Endothelial cell of umbilical vein (primary cell): ENCODE measurements around the gene TUFM. TPM values are rescaled to one million over a fixed set of nuclear protein-coding genes. Genes with fewer than 3 reads are reported as not detected.

Source experiments
- BruUV-seq: library from RNA; stranded (reverse); fragments of 400-500 nt; replicated peaks from 2 replicates; lab custom pipeline; 2021; lab: Mats Ljungman, UMichigan
- CTCF ChIA-PET: fragments of 300-600, 350-600 bp; sonication (Branson Sonifier 250); formaldehyde crosslinking; loops from one replicate; lab custom pipeline; 2021; ENCODE audit warnings: antibody characterized with exemption, inconsistent platforms; lab: Charles Lee
- POLR2A ChIA-PET: fragments of 300-600, 350-600 bp; sonication (Branson Sonifier 250); formaldehyde crosslinking; loops from one replicate; lab custom pipeline; 2021; ENCODE audit warnings: antibody characterized with exemption, inconsistent platforms; lab: Charles Lee
- DNase-seq: peaks from one replicate; pipeline ENCODE4 v3.0.0-alpha.2; 2011; ENCODE audit warnings: low read depth, low spot score
- FAIRE-seq: peaks from 2 replicates; lab custom pipeline; 2011; peaks lifted over from hg19 to GRCh38; lab: Jason Lieb, UNC
- H2AFZ ChIP-seq: 2 replicates; pipeline ENCODE4 v1.6.0; 2012; ENCODE audit warnings: low read depth, low read length, control low read depth, inconsistent platforms
- H3K27ac ChIP-seq: 2 replicates; pipeline ENCODE4 v1.5.1; 2011; ENCODE audit warnings: low read depth, mild to moderate bottlenecking, control low read depth, low read length, moderate library complexity; ENCODE audit not compliant: insufficient read depth
- H3K27me3 ChIP-seq, 2 experiments: 2 replicates each; pipeline versions ENCODE4 v1.6.0 to v1.6.1; 2011; ENCODE audit warnings: low read length in 2 of 2, mixed read lengths in 1 of 2; ENCODE audit not compliant: control insufficient read depth in 2 of 2, insufficient read depth in 2 of 2
- H3K36me3 ChIP-seq, 2 experiments: 2 replicates in 1 of 2; 3 replicates in 1 of 2; pipeline ENCODE4 v1.5.1; 2011; ENCODE audit warnings: low read length in 2 of 2, mild to moderate bottlenecking in 1 of 2, moderate library complexity in 1 of 2; ENCODE audit not compliant: control insufficient read depth in 2 of 2, insufficient read depth in 2 of 2; ENCODE audit errors: extremely low read depth in 1 of 2
- H3K4me1 ChIP-seq: 3 replicates; pipeline ENCODE4 v1.5.1; 2011; ENCODE audit warnings: mild to moderate bottlenecking, low read length; ENCODE audit not compliant: control insufficient read depth, insufficient read depth; ENCODE audit errors: extremely low read depth
- H3K4me2 ChIP-seq: 2 replicates; pipeline ENCODE4 v1.6.1; 2011; ENCODE audit warnings: low read length, control low read depth, mixed read lengths; ENCODE audit not compliant: insufficient read depth
- H3K4me3 ChIP-seq, 3 experiments: fragments of 200-600 bp in 1 of 3; sonication (generic), shearing (Covaris generic) in 1 of 3; replicated peaks in 1 of 3; 2 replicates each; pipeline ENCODE4 v1.5.1; 2011 to 2016; ENCODE audit warnings: control low read depth in 3 of 3, low read length in 3 of 3, mild to moderate bottlenecking in 2 of 3, inconsistent platforms in 1 of 3, low read depth in 1 of 3, moderate library complexity in 1 of 3; ENCODE audit not compliant: insufficient read depth in 1 of 3
- H3K79me2 ChIP-seq: 2 replicates; pipeline ENCODE4 v1.6.0; 2012; ENCODE audit warnings: low read length, inconsistent platforms; ENCODE audit not compliant: control insufficient read depth, insufficient read depth
- H3K9ac ChIP-seq: replicated peaks from 2 replicates; pipeline ENCODE3; 2011; ENCODE audit warnings: low read length, control low read depth; ENCODE audit not compliant: insufficient read depth; ENCODE audit errors: extremely low read depth
- H3K9me1 ChIP-seq: replicated peaks from 3 replicates; pipeline ENCODE4 v1.6.0; 2011; ENCODE audit warnings: mild to moderate bottlenecking, low read length; ENCODE audit not compliant: control insufficient read depth, insufficient read depth; ENCODE audit errors: extremely low read depth
- H3K9me3 ChIP-seq: replicated peaks from 2 replicates; pipeline ENCODE4 v1.5.1; 2012; ENCODE audit warnings: low read length, inconsistent platforms; ENCODE audit not compliant: control insufficient read depth, insufficient read depth
- H4K20me1 ChIP-seq: replicated peaks from 2 replicates; pipeline ENCODE3; 2011; ENCODE audit warnings: mild to moderate bottlenecking, low read length; ENCODE audit not compliant: control insufficient read depth, insufficient read depth; ENCODE audit errors: extremely low read depth
- EZH2 ChIP-seq: IDR thresholded peaks from 2 replicates; pipeline ENCODE4 v1.6.1; 2012; ENCODE audit warnings: borderline replicate concordance, low read depth, mild to moderate bottlenecking, moderate library complexity, low read length, inconsistent platforms; ENCODE audit not compliant: severe bottlenecking
- FOS ChIP-seq: IDR thresholded peaks from 2 replicates; pipeline ENCODE4 v1.6.1; 2011; ENCODE audit warnings: mild to moderate bottlenecking, low read length, moderate library complexity, borderline replicate concordance; ENCODE audit not compliant: insufficient read depth
- GATA2 ChIP-seq: IDR thresholded peaks from 2 replicates; pipeline ENCODE4 v1.7.0; 2011; ENCODE audit warnings: low read depth, mild to moderate bottlenecking, moderate library complexity, mixed read lengths, low read length; ENCODE audit not compliant: insufficient read length, insufficient read depth
- JUN ChIP-seq: IDR thresholded peaks from 2 replicates; pipeline ENCODE4 v1.6.1; 2011; ENCODE audit warnings: borderline replicate concordance, low read depth; ENCODE audit not compliant: insufficient read length, insufficient read depth
- MYC ChIP-seq: IDR thresholded peaks from one replicate; pipeline ENCODE4 v1.6.1; 2011; ENCODE audit warnings: mild to moderate bottlenecking, low read depth, low read length
- POLR2A ChIP-seq: IDR thresholded peaks from 2 replicates; pipeline ENCODE4 v1.6.1; 2012; ENCODE audit warnings: low read depth, mild to moderate bottlenecking, control low read depth, low read length
- POLR2AphosphoS5 ChIP-seq: IDR thresholded peaks from 2 replicates; pipeline ENCODE4 v1.6.1; 2012; ENCODE audit warnings: low read depth, mild to moderate bottlenecking, control low read depth, low read length, moderate library complexity; ENCODE audit not compliant: insufficient read depth
- dilution Hi-C: fragments of 300-500 bp; cut with MboI; formaldehyde crosslinking; loops from one replicate; pipeline ENCODE4 v1.15.0; 2019; ENCODE audit warnings: low sequenced_read_pairs; ENCODE audit not compliant: extremely low pct_ligation_motif_present
- intact Hi-C: fragments of 100-400 bp; cut with micrococcal nuclease; formaldehyde crosslinking; loops from one replicate; pipeline ENCODE4 v1.10.0; 2022
- polyA plus RNA-seq, 4 experiments: library from polyadenylated mRNA; depleted of rRNA in 3 of 4; stranded (reverse) in 3 of 4; unstranded in 1 of 4; fragments of >200 nt; gene quantifications; 2 replicates each; pipeline versions ENCODE4 v1.2.1 to v1.2.3, GENCODE V29; 2011 to 2012; ENCODE audit warnings: missing spikeins in 1 of 4
- total RNA-seq: library from RNA; stranded (reverse); gene quantifications from 2 replicates; pipeline ENCODE4 v1.2.3, GENCODE V29; 2021
- TF ChIP-seq, protein P1 (sequence below), 2 donors: IDR thresholded peaks; 1 replicate in 1 of 2; 2 replicates in 1 of 2; pipeline ENCODE4 v1.5.1; 2011; ENCODE audit warnings: low read length in 2 of 2, mild to moderate bottlenecking in 2 of 2, moderate library complexity in 2 of 2, control low read depth in 1 of 2, inconsistent platforms in 1 of 2, low read depth in 1 of 2; ENCODE audit not compliant: insufficient read depth in 1 of 2; ENCODE audit errors: extremely low read depth in 1 of 2
- TF ChIP-seq, protein P2 (sequence below): IDR thresholded peaks from 2 replicates; pipeline ENCODE4 v1.6.1; 2011; ENCODE audit not compliant: insufficient read depth, insufficient read length

Gene TUFM
- total and polyA plus RNA-seq, 2 donors (not counting 3 experiments of a cell fraction or from before 2014, with no cell fraction given) = 186 to 227 TPM

DNA sequence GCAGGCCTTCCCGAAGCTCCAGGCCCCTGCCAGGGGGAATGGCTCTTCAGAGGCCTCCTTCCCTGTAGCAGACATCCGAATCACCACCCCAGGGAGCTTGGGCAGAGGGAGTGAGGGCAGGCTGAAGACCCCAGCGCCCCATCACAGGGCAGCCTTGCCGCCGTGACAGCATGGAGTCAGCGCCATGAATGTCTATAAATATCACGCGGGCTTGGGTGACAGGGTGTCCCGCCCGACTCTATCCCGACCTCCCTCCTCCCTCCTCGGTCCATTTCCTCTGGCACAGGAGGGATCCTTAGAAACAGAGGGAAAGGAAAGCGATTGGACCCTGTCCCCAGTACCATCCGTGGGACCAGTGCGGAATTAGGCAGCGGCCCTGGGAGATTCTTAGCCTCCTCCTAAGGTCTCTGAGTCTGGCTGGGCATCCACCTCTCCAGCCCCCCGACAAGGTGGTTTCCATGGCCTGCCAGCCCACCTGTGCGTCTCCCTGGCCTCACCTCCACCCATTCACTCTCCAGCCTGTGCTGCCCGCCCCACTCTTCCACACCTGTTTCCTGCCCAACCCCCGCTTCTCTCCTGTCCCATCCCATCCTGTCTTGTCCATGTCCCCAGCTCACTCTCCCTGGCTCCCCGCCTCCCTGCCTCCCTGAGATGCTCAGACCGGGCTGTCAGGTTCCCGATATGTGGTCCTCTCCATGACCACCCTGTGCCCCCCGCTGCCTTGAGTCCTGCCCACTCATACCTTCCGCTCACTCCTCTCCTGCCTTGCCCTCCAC, 37.3 kb upstream of the TUFM start:
- Histone ChIP-seq H3K36me3 (no peaks in the 10 kb centered on the region), H3K9ac (no peak overlapping the region), H3K4me1 (peaks cover 12% of the 10 kb centered on the region), H3K9me3 (no peaks in the 10 kb centered on the region), H3K27ac (no peak overlapping the region), H2AFZ (no peak overlapping the region), H3K4me3 (no peak overlapping the region), H3K79me2 (no peaks in the 10 kb centered on the region), H3K9me1 (no peaks in the 10 kb centered on the region), H3K4me2 (no peak overlapping the region), H4K20me1 (no peaks in the 10 kb centered on the region), H3K27me3 (no peaks in the 10 kb centered on the region)
- CTCF ChIA-PET = interaction anchor here (0.9 kb wide), 1 partner anchor 62 kb away, joined by 3 read pairs; no protein-coding TSS in a partner anchor
- no peak for DNase-seq
- BruUV-seq = no TSS peak
- POLR2A ChIA-PET = no interaction called here
- dilution Hi-C loops = no loop called here
- FAIRE-seq = no peak
- intact Hi-C loops = no loop called here
- no peak for TF ChIP-seq POLR2AphosphoS5
- TF ChIP-seq, protein P1, sequence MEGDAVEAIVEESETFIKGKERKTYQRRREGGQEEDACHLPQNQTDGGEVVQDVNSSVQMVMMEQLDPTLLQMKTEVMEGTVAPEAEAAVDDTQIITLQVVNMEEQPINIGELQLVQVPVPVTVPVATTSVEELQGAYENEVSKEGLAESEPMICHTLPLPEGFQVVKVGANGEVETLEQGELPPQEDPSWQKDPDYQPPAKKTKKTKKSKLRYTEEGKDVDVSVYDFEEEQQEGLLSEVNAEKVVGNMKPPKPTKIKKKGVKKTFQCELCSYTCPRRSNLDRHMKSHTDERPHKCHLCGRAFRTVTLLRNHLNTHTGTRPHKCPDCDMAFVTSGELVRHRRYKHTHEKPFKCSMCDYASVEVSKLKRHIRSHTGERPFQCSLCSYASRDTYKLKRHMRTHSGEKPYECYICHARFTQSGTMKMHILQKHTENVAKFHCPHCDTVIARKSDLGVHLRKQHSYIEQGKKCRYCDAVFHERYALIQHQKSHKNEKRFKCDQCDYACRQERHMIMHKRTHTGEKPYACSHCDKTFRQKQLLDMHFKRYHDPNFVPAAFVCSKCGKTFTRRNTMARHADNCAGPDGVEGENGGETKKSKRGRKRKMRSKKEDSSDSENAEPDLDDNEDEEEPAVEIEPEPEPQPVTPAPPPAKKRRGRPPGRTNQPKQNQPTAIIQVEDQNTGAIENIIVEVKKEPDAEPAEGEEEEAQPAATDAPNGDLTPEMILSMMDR (IDR thresholded peaks at IDR 0.05; ENCODE audit: extremely low read depth in 1 of 2, insufficient read depth in 1 of 2, low read depth in 1 of 2, low read length in 2 of 2) = no peak

DNA sequence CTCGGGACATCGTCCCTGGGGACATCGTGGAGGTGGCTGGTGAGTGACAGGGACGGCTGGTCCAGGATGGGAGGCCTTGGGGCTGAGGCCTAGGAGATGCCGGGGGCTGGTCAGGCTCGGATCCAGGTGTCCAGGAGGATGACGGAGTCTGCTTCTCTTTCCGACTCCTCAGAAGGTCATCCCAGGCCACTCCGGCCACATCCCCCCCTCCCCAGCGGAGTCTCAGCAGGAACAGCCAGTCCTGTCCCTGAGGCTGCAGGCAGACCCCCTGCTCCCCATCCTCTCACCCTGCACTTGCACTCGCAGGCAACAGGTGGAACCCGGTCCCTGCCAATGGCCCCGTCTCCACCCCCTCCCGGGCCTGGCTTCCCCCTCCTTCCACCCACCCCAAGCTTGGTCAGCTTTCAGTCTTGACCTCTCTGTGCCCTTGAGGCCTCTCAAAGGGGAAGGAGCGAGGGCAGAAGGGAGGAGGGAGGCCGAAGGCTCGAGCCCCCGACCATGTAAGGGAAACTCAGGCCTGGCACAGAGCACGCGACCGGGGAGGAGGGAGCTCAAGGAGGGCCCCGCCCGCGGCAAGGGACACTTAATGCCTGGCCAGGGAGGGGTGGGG, 36.5 kb upstream of the TUFM start:
- H3K27me3 ChIP-seq = no peaks in the 10 kb centered on the region
- no peak overlapping the region for H3K4me3 ChIP-seq
- no TSS peak for BruUV-seq
- CTCF ChIA-PET = interaction anchor here (0.9 kb wide), 1 partner anchor 63 kb away, joined by 3 read pairs; no protein-coding TSS in a partner anchor
- no peaks in the 10 kb centered on the region for H4K20me1 ChIP-seq
- FAIRE-seq (no peak), DNase-seq (no peak)
- POLR2A ChIA-PET = no interaction called here
- intact Hi-C loops (no loop called here), dilution Hi-C loops (no loop called here)
- H3K79me2 ChIP-seq = no peaks in the 10 kb centered on the region
- no peaks in the 10 kb centered on the region for H3K36me3 ChIP-seq
- TF ChIP-seq POLR2A = no peak
- TF ChIP-seq, protein P1 (IDR thresholded peaks at IDR 0.05; ENCODE audit: extremely low read depth in 1 of 2, insufficient read depth in 1 of 2, low read depth in 1 of 2, low read length in 2 of 2) = no peak
- TF ChIP-seq, protein P2, sequence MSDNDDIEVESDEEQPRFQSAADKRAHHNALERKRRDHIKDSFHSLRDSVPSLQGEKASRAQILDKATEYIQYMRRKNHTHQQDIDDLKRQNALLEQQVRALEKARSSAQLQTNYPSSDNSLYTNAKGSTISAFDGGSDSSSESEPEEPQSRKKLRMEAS = no peak
- no peak for TF ChIP-seq FOS
- TF ChIP-seq GATA2 = no peak
- no peak for TF ChIP-seq POLR2AphosphoS5
- no peak for TF ChIP-seq MYC
- TF ChIP-seq EZH2 = no peak
- TF ChIP-seq JUN = no peak
- no peaks in the 10 kb centered on the region for H3K9me3 ChIP-seq
- no peaks in the 10 kb centered on the region for H3K9me1 ChIP-seq
- H3K9ac ChIP-seq = no peak overlapping the region
- H3K4me1 ChIP-seq = peaks cover 12% of the 10 kb centered on the region
- H3K4me2 ChIP-seq = no peak overlapping the region
- H2AFZ ChIP-seq = no peak overlapping the region
- H3K27ac ChIP-seq = no peak overlapping the region
